DMS 273 treated with DMSO at 0.1 percent for 48 hours (cell line): ENCODE data around the gene ALKBH4.
"Not testable (repeated sequence)": the region's sequence is repeated elsewhere in the genome, so short reads cannot be mapped to it uniquely, and the experiment has no call there.

Source experiments
- DNase-seq: peaks from one replicate; lab custom pipeline; 2025; lab: John Stamatoyannopoulos, UW

Gene ALKBH4

GRCh38 chr7:102427019-102427405 lies 37.7 kb downstream of the ALKBH4 start:
- DNase-seq, result no peak

- no peak for DNase-seq
Observed at GRCh38 chr7:102426268-102427018, 38.2 kb downstream of the ALKBH4 start.

GRCh38 chr7:102425639-102426267 lies 38.9 kb downstream of the ALKBH4 start:
- DNase-seq, result no peak

GRCh38 chr7:102424787-102425218 lies 39.9 kb downstream of the ALKBH4 start:
- DNase-seq, result no peak

GRCh38 chr7:102424129-102424551 lies 40.5 kb downstream of the ALKBH4 start:
- DNase-seq, result no peak

GRCh38 chr7:102421706-102422240 lies 42.9 kb downstream of the ALKBH4 start:
- no peak for DNase-seq

GRCh38 chr7:102418592-102418991 lies 46.1 kb downstream of the ALKBH4 start:
- DNase-seq, result no peak

GRCh38 chr7:102417105-102417504 lies 47.6 kb downstream of the ALKBH4 start:
- no peak for DNase-seq

GRCh38 chr7:102416406-102416805 lies 48.3 kb downstream of the ALKBH4 start:
- DNase-seq, result no peak

GRCh38 chr7:102415685-102416225 lies 48.9 kb downstream of the ALKBH4 start:
- DNase-seq, result no peak

- DNase-seq, result no peak
Observed at GRCh38 chr7:102413611-102414010, 51.1 kb downstream of the ALKBH4 start.

GRCh38 chr7:102413091-102413490 lies 51.6 kb downstream of the ALKBH4 start:
- DNase-seq, result no peak

- peak; percentile 40 for DNase-seq
Observed at GRCh38 chr7:102412548-102412947, 52.1 kb downstream of the ALKBH4 start.

- DNase-seq, result no peak
Observed at GRCh38 chr7:102410918-102411317, 53.7 kb downstream of the ALKBH4 start.

- DNase-seq, result no peak
Observed at GRCh38 chr7:102410123-102410522, 54.5 kb downstream of the ALKBH4 start.

GRCh38 chr7:102409340-102409739 lies 55.3 kb downstream of the ALKBH4 start:
- DNase-seq, result no peak

- DNase-seq, result not testable (repeated sequence)
Observed at GRCh38 chr7:102408530-102408929, 56.1 kb downstream of the ALKBH4 start.

- DNase-seq, result no peak
Observed at GRCh38 chr7:102407910-102408309, 56.8 kb downstream of the ALKBH4 start.
